GM12872 (cell line): Measurements from ENCODE around the gene CRB2.

Experiments
- CTCF ChIP-seq: IDR thresholded peaks from 3 replicates; pipeline ENCODE4 v1.5.1; 2011; ENCODE audit warnings: low read depth, mild to moderate bottlenecking, low read length, moderate library complexity; ENCODE audit not compliant: insufficient read depth

The CRB2 gene

GRCh38 chr9:123375469-123376132 lies 19.6 kb downstream of the CRB2 start:
- no peak for TF ChIP-seq CTCF

GRCh38 chr9:123376218-123377071 lies 20.4 kb downstream of the CRB2 start:
- no peak for TF ChIP-seq CTCF

GRCh38 chr9:123377211-123377971 lies 21.4 kb downstream of the CRB2 start:
- TF ChIP-seq CTCF = no peak

GRCh38 chr9:123378025-123378424 lies 22.0 kb downstream of the CRB2 start:
- TF ChIP-seq CTCF = no peak

- no peak for TF ChIP-seq CTCF
Measured at GRCh38 chr9:123378956-123379660, 23.1 kb downstream of the CRB2 start.

- no peak for TF ChIP-seq CTCF
Measured at GRCh38 chr9:123380852-123381705, 25.1 kb downstream of the CRB2 start.
